ENCODE results near the gene PRND.

GRCh38 chr20:4722993-4723392 is 1.3 kb downstream of the PRND start:
- no peak for TF ChIP-seq CTCF (IDR thresholded peaks at IDR 0.05)
- TF ChIP-seq EZH2 (IDR thresholded peaks at IDR 0.05; ENCODE audit: borderline replicate concordance, insufficient read depth, low read depth, low read length, poor library complexity, severe bottlenecking): no peak
